A673 (cell line): ENCODE results near the gene CHCHD6. TPM values are rescaled to one million over a fixed set of nuclear protein-coding genes. Genes with fewer than 3 reads are reported as not detected.

ENCODE experiments used
- BruUV-seq: library from RNA; stranded (reverse); fragments of 400-500 nt; replicated peaks from 2 replicates; lab custom pipeline; 2021; lab: Mats Ljungman, UMichigan
- CTCF ChIA-PET: fragments of 300-600 bp; sonication (Branson Sonifier 250); formaldehyde crosslinking; loops from one replicate; lab custom pipeline; 2022; ENCODE audit warnings: antibody characterized with exemption; lab: Charles Lee
- POLR2A ChIA-PET: fragments of 300-600 bp; sonication (Branson Sonifier 250); formaldehyde crosslinking; loops from one replicate; lab custom pipeline; 2022; ENCODE audit warnings: antibody characterized with exemption; ENCODE audit not compliant: low non-redundant PET; lab: Charles Lee
- DNase-seq: peaks from one replicate; pipeline ENCODE4 v3.0.0-alpha.2; 2015; ENCODE audit warnings: low spot score
- H3K27ac ChIP-seq: fragments of 200-600 bp; sonication (generic); 2 replicates; pipeline ENCODE4 v1.5.1; 2016; ENCODE audit warnings: mixed run types, low read depth, mild to moderate bottlenecking, mixed read lengths, antibody characterized with exemption, low read length; ENCODE audit not compliant: poor library complexity, severe bottlenecking
- H3K27me3 ChIP-seq: fragments of 200-600 bp; sonication (generic); replicated peaks from 2 replicates; pipeline ENCODE4 v1.6.1; 2017; ENCODE audit warnings: mixed run types, low read depth, mild to moderate bottlenecking, mixed read lengths, antibody characterized with exemption, low read length; ENCODE audit not compliant: insufficient read depth, poor library complexity
- H3K36me3 ChIP-seq: fragments of 200-600 bp; sonication (generic); 2 replicates; pipeline ENCODE4 v1.6.1; 2016; ENCODE audit warnings: mixed run types, mild to moderate bottlenecking, mixed read lengths, antibody characterized with exemption, low read length; ENCODE audit not compliant: insufficient read depth, poor library complexity, severe bottlenecking
- H3K4me1 ChIP-seq: fragments of 200-600 bp; sonication (generic); 2 replicates; pipeline ENCODE4 v1.6.1; 2017; ENCODE audit warnings: mixed run types, mild to moderate bottlenecking, mixed read lengths, antibody characterized with exemption, low read length; ENCODE audit not compliant: insufficient read depth, poor library complexity, severe bottlenecking
- H3K4me3 ChIP-seq: fragments of 200-600 bp; sonication (generic); 2 replicates; pipeline ENCODE4 v1.5.1; 2016; ENCODE audit warnings: low read depth, mixed run types, mild to moderate bottlenecking, mixed read lengths, low read length; ENCODE audit not compliant: poor library complexity, severe bottlenecking
- H3K9me3 ChIP-seq: fragments of 200-600 bp; sonication (generic); 2 replicates; pipeline ENCODE4 v1.6.1; 2016; ENCODE audit warnings: mixed run types, low read depth, mild to moderate bottlenecking, mixed read lengths, antibody characterized with exemption, low read length; ENCODE audit not compliant: poor library complexity, severe bottlenecking
- EZH2 ChIP-seq: fragments of 200-600 bp; sonication (generic); IDR thresholded peaks from 2 replicates; pipeline ENCODE4 v1.6.1; 2017; ENCODE audit warnings: borderline replicate concordance, low read depth, mild to moderate bottlenecking, mixed read lengths, antibody characterized with exemption, low read length; ENCODE audit not compliant: poor library complexity, severe bottlenecking
- intact Hi-C: fragments of 100-400 bp; cut with micrococcal nuclease; formaldehyde crosslinking; loops from one replicate; pipeline ENCODE4 v1.10.0; 2022; ENCODE audit not compliant: unreplicated experiment
- total RNA-seq: library from RNA; stranded (reverse); gene quantifications from 2 replicates; pipeline ENCODE4 v1.2.3, GENCODE V29; 2021
- TF ChIP-seq, protein P1 (sequence below): fragments of 300-800, 200-600 bp; sonication (generic); conservative IDR thresholded peaks from 2 replicates; pipeline ENCODE4 v1.5.1; 2017; ENCODE audit warnings: low read depth, mild to moderate bottlenecking, antibody characterized with exemption, low read length, moderate library complexity, mixed read lengths

CHCHD6 gene
- total RNA-seq, 1 experiment from 2014 or later: 23.3 TPM

DNA sequence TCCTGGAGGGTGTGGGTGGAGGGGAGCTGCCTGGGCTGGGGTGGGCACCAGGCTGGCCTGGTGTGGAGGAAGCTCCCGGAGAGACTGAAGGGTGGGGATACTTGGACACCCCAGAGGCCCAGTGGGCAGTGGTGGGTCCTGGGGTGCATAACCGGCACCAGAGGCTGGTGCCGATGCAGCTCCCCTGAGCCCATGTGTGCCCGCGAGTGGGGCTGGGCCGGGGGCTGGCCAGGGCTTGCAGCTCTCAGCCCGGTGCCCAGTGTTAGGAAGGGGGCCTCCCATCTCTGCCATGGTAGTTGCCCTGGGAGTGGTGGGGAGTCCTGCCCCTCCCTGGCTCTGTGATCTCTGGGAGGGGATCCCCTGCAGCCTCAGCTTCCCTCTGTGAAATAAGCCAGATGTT, 288.2 kb downstream of the CHCHD6 start:
- POLR2A ChIA-PET: no interaction called here
- intact Hi-C loops: no loop called here
- CTCF ChIA-PET: no interaction called here

DNA sequence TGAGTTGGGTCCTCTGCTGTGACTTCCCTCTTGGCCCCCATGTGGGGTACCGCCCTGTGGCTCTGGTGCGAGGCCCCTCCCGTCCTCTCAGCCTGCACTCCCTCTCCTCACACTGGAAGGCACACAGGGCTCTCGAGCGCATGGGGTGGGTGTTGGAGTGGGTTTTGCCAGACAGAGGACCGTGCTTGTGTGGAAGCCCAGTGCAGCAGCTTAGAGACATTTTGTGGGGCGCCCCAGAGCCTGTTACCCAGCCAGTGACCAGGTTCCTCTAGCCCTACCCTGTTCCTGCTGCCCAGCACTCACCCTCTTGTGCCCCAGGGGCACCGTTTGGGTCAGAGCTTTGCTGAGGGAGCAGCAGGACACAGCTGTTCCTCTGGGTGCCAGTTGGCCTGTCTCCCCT, 288.7 kb downstream of the CHCHD6 start:
- no peaks in the 10 kb centered on the region for H3K9me3 ChIP-seq
- ChIA-PET POLR2A (no interaction called here), CTCF (no interaction called here)
- no peak overlapping the region for H3K27ac ChIP-seq
- no peak overlapping the region for H3K4me3 ChIP-seq
- TF ChIP-seq EZH2: no peak
- TF ChIP-seq, protein P1, sequence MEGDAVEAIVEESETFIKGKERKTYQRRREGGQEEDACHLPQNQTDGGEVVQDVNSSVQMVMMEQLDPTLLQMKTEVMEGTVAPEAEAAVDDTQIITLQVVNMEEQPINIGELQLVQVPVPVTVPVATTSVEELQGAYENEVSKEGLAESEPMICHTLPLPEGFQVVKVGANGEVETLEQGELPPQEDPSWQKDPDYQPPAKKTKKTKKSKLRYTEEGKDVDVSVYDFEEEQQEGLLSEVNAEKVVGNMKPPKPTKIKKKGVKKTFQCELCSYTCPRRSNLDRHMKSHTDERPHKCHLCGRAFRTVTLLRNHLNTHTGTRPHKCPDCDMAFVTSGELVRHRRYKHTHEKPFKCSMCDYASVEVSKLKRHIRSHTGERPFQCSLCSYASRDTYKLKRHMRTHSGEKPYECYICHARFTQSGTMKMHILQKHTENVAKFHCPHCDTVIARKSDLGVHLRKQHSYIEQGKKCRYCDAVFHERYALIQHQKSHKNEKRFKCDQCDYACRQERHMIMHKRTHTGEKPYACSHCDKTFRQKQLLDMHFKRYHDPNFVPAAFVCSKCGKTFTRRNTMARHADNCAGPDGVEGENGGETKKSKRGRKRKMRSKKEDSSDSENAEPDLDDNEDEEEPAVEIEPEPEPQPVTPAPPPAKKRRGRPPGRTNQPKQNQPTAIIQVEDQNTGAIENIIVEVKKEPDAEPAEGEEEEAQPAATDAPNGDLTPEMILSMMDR: no peak
- BruUV-seq: no TSS peak
- intact Hi-C loops: no loop called here
- no peaks in the 10 kb centered on the region for H3K27me3 ChIP-seq
- H3K36me3 ChIP-seq: peaks cover 13% of the 10 kb centered on the region
- no peak for DNase-seq
- peaks cover 18% of the 10 kb centered on the region for H3K4me1 ChIP-seq

More for the DNA sequence above, 288.2 kb downstream of the CHCHD6 start:
- Histone ChIP-seq H3K4me3 (no peak overlapping the region), H3K36me3 (peaks cover 13% of the 10 kb centered on the region), H3K9me3 (no peaks in the 10 kb centered on the region), H3K27ac (no peak overlapping the region), H3K4me1 (peaks cover 18% of the 10 kb centered on the region), H3K27me3 (no peaks in the 10 kb centered on the region)
- no TSS peak for BruUV-seq
- no peak for DNase-seq
- TF ChIP-seq, protein P1: no peak
- TF ChIP-seq EZH2: no peak

DNA sequence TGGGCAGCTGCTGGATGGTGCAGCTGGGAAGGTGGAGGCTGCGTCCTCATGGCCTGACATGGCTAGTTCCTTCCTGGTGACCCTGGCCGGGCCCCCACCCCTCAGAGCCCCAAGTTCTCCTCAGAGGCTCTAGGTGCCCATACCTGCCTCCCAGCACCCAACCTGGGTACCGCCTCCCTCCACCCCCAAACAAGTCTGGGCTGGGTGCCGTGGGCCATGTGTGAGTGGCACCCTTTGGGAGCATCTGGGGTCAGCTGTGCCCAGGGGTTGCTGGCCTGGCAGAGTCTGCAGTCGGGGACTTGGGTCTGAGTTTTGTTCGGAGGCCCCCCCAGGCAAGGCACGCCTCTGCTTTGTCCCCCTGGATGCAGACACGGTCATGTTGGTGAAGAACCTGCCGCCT, 289.4 kb downstream of the CHCHD6 start:
- TF ChIP-seq, protein P1: no peak
- no peak overlapping the region for H3K27ac ChIP-seq
- ChIA-PET POLR2A (no interaction called here), CTCF (interaction anchor here (0.6 kb wide), 1 partner anchor 480 kb away, joined by 3 read pairs; no protein-coding TSS in a partner anchor)
- no peaks in the 10 kb centered on the region for H3K27me3 ChIP-seq
- H3K36me3 ChIP-seq: peaks cover 13% of the 10 kb centered on the region
- no peaks in the 10 kb centered on the region for H3K9me3 ChIP-seq
- peaks cover 19% of the 10 kb centered on the region for H3K4me1 ChIP-seq
- BruUV-seq: no TSS peak
- DNase-seq: no peak
- no peak overlapping the region for H3K4me3 ChIP-seq
- intact Hi-C loops: no loop called here
